NT2/D1 (cell line): ENCODE data around the gene OLFML2B.

ENCODE experiments used
- SUZ12 ChIP-seq: IDR thresholded peaks from 2 replicates; pipeline ENCODE4 v1.6.1; 2011; ENCODE audit not compliant: insufficient read length, insufficient read depth; ENCODE audit errors: extremely low read depth
- YY1 ChIP-seq: IDR thresholded peaks from 2 replicates; pipeline ENCODE4 v1.6.1; 2011; ENCODE audit not compliant: insufficient read length, insufficient read depth
- ZNF274 ChIP-seq: IDR thresholded peaks from 2 replicates; pipeline ENCODE4 v1.6.1; 2011; ENCODE audit warnings: mild to moderate bottlenecking, low read depth, low read length

DNA sequence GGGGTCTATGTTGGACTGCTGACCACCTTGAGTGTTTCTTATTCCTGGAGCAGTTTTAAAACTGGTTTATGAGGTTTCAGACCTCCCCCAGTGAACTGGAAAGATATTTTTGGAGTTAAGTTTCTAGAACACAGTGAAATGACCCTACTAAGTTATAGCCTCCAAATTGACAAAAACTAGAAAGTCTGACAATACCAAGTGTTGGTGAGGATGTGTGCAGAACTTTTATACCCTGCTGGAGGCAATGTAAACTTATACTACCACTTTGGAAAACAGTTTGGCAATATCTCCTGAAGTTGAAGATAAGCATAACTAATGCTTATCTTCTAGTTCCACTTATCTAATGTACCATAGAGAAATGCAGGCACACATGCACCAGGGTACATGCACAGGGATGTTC, 10.4 kb downstream of the OLFML2B start:
- TF ChIP-seq YY1 (no peak), ZNF274 (no peak), SUZ12 (no peak)
